Neuronal stem cell (in vitro differentiated cells): Measurements from ENCODE around the gene UBALD2.
"Not testable (repeated sequence)": the region's sequence is repeated elsewhere in the genome, so short reads cannot be mapped to it uniquely, and the experiment has no call there.

ENCODE experiments used
- DNase-seq: peaks from one replicate; pipeline ENCODE4 v3.0.0-alpha.2; 2013; ENCODE audit warnings: low spot score
- H2AFZ ChIP-seq: one replicate; pipeline ENCODE4 v1.6.1; 2013; ENCODE audit warnings: mild to moderate bottlenecking, low read length, inconsistent platforms
- H2AK5ac ChIP-seq: 2 replicates; pipeline ENCODE4 v1.6.1; 2013; ENCODE audit warnings: low read depth, mild to moderate bottlenecking, inconsistent platforms, low read length, moderate library complexity, mixed read lengths
- H2BK120ac ChIP-seq: 2 replicates; pipeline ENCODE4 v1.6.1; 2013; ENCODE audit warnings: low read depth, mild to moderate bottlenecking, inconsistent platforms, low read length, moderate library complexity, mixed read lengths
- H2BK12ac ChIP-seq: one replicate; pipeline ENCODE4 v1.6.1; 2013; ENCODE audit warnings: low read length, inconsistent platforms
- H2BK15ac ChIP-seq: 2 replicates; pipeline ENCODE4 v1.6.1; 2013; ENCODE audit warnings: mild to moderate bottlenecking, low read length, inconsistent platforms, mixed read lengths
- H2BK5ac ChIP-seq: one replicate; pipeline ENCODE4 v1.6.1; 2013; ENCODE audit warnings: inconsistent platforms, mild to moderate bottlenecking, low read length, moderate library complexity
- H3K14ac ChIP-seq: one replicate; pipeline ENCODE4 v1.6.1; 2013; ENCODE audit warnings: low read length, inconsistent platforms
- H3K18ac ChIP-seq: 2 replicates; pipeline ENCODE4 v1.6.1; 2013; ENCODE audit warnings: low read length, inconsistent platforms
- H3K23ac ChIP-seq: 2 replicates; pipeline ENCODE4 v1.6.1; 2013; ENCODE audit warnings: low read depth, mild to moderate bottlenecking, mixed read lengths, low read length, inconsistent platforms; ENCODE audit not compliant: poor library complexity
- H3K27ac ChIP-seq: replicated peaks from 3 replicates; pipeline ENCODE4 v1.5.1; 2013; ENCODE audit warnings: low read length, inconsistent platforms
- H3K27me3 ChIP-seq, 3 experiments: 2 replicates each; pipeline ENCODE4 v1.6.1; 2013; ENCODE audit warnings: low read length in 3 of 3, mild to moderate bottlenecking in 2 of 3, inconsistent platforms in 1 of 3, low read depth in 1 of 3, mixed read lengths in 1 of 3, moderate library complexity in 1 of 3; ENCODE audit not compliant: control insufficient read depth in 3 of 3, insufficient read depth in 3 of 3
- H3K36me3 ChIP-seq, 2 donors: replicated peaks in 1 of 2; 2 replicates each; pipeline ENCODE4 v1.6.1; 2013; ENCODE audit warnings: low read length in 2 of 2; ENCODE audit not compliant: control insufficient read depth in 2 of 2, insufficient read depth in 2 of 2
- H3K4ac ChIP-seq: 2 replicates; pipeline ENCODE4 v1.6.1; 2013; ENCODE audit warnings: inconsistent platforms, mild to moderate bottlenecking, low read length, moderate library complexity
- H3K4me1 ChIP-seq, 2 donors: 1 replicate in 1 of 2; 2 replicates in 1 of 2; pipeline ENCODE4 v1.6.1; 2013; ENCODE audit warnings: low read length in 2 of 2, low read depth in 1 of 2; ENCODE audit not compliant: control insufficient read depth in 2 of 2, insufficient read depth in 1 of 2
- H3K4me2 ChIP-seq: one replicate; pipeline ENCODE4 v1.6.1; 2013; ENCODE audit warnings: mild to moderate bottlenecking, low read length, inconsistent platforms; ENCODE audit not compliant: insufficient read depth, poor library complexity, severe bottlenecking
- H3K4me3 ChIP-seq, 2 donors: 2 replicates each; pipeline ENCODE4 v1.5.1; 2013; ENCODE audit warnings: low read length in 2 of 2, mild to moderate bottlenecking in 2 of 2, inconsistent platforms in 1 of 2, moderate library complexity in 1 of 2
- H3K79me1 ChIP-seq: one replicate; pipeline ENCODE4 v1.6.1; 2013; ENCODE audit warnings: low read depth, mild to moderate bottlenecking, inconsistent platforms, low read length, moderate library complexity
- H3K9ac ChIP-seq: one replicate; pipeline ENCODE4 v1.6.1; 2013; ENCODE audit warnings: mild to moderate bottlenecking, low read depth, low read length, inconsistent platforms; ENCODE audit not compliant: poor library complexity
- H3K9me3 ChIP-seq, 2 donors: replicated peaks in 1 of 2; 2 replicates each; pipeline versions ENCODE3 to v1.6.1; 2013; ENCODE audit warnings: low read length in 2 of 2, mild to moderate bottlenecking in 2 of 2, inconsistent platforms in 1 of 2, low read depth in 1 of 2, mixed read lengths in 1 of 2, moderate library complexity in 1 of 2; ENCODE audit not compliant: control insufficient read depth in 2 of 2, insufficient read depth in 1 of 2
- H4K8ac ChIP-seq: one replicate; pipeline ENCODE4 v1.6.1; 2013; ENCODE audit warnings: low read depth, mild to moderate bottlenecking, inconsistent platforms, low read length, moderate library complexity
- H4K91ac ChIP-seq: one replicate; pipeline ENCODE4 v1.6.1; 2013; ENCODE audit warnings: low read length, low read depth, mild to moderate bottlenecking, inconsistent platforms; ENCODE audit not compliant: poor library complexity
- WGBS, 2 donors: extraction: QIAGEN DNeasy Blood & Tissue Kit; methylation state at CpG; one replicate each; pipeline ENCODE4 v1.1.7; 2013; ENCODE audit warnings: missing lambda C conversion rate in 2 of 2, mixed read lengths in 1 of 2; ENCODE audit not compliant: insufficient read length in 2 of 2, insufficient replicate concordance in 1 of 2; ENCODE audit errors: extremely low coverage in 2 of 2; 5-methylcytosine and 5-hydroxymethylcytosine counted together

The UBALD2 gene

DNA sequence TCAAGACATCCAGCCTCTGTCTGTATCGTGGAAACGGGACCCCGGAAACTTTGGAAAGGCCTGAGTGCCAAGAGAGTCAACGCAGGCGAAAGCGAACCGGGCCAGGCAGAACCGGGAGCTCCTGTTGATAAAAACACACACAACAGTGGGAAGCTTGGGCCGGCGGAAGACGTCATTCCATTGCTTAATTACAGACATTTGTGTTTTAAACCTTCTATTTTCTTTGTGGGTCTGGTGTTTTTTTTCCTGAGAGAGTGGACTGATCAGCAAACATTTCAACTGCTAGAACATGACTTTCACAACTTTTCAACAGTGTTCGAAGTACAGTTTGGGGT, 24.0 kb upstream of the UBALD2 start:
- no peak overlapping the region for H2BK5ac ChIP-seq
- H3K4me2 ChIP-seq, result peak overlapping the region; percentile 91
- peak overlapping the region; percentile 85 for H3K9ac ChIP-seq
- H3K27ac ChIP-seq, result no peak overlapping the region
- peak overlapping the region; percentile 68 to 74 for H3K4me3 ChIP-seq
- peaks cover 0 to 15% (median 0%) of the 10 kb centered on the region in 3 experiments for H3K27me3 ChIP-seq
- no peak overlapping the region for H3K4ac ChIP-seq
- H3K23ac ChIP-seq, result no peak overlapping the region
- no peak overlapping the region for H4K91ac ChIP-seq
- peak overlapping the region; percentile 83 for H4K8ac ChIP-seq
- H2BK120ac ChIP-seq, result no peak overlapping the region
- no peaks in the 10 kb centered on the region for H3K9me3 ChIP-seq
- H3K36me3 ChIP-seq, result no peaks in the 10 kb centered on the region
- H3K4me1 ChIP-seq, result peaks cover 5 to 8% of the 10 kb centered on the region in 2 donors
- no peak overlapping the region for H3K14ac ChIP-seq
- H2BK12ac ChIP-seq, result no peak overlapping the region
- H2AFZ ChIP-seq, result peak overlapping the region; percentile 88
- peak overlapping the region; percentile 15 for H2AK5ac ChIP-seq
- peak overlapping the region; percentile 54 for H2BK15ac ChIP-seq
- H3K18ac ChIP-seq, result peak overlapping the region; percentile 93
- no peaks in the 10 kb centered on the region for H3K79me1 ChIP-seq
- no peak for DNase-seq
- no CpG with 5 or more reads among the region's 12 CpGs for WGBS, 2 donors

DNA sequence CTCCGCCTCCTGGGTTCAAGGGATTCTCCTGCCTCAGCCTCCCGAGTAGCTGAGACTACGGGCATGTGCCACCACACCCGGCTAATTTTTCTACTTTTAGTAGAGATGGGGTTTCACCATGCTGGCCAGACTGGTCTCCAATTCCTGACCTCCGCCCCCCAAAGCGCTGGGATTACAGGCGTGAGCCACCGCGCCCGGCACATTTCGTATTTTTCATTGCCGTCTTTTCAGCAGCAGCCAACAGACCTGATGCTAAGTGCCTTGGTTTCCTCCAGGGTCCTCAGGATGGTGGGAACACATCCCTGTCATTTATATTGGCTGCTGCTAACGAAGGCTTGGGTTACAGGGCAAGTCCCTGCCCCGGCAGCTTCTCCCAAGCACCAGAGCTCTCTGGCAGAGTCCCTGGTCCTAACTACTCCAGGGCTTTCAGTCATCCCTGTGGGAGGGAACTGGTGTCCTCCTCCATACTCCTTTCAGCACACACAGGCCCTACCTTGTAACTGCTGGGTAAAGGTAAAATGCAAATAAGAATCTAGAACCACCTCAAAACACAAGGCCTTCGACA, 23.4 kb upstream of the UBALD2 start:
- Histone ChIP-seq H3K4me3 (peak overlapping the region in 1 of 2 donors; percentile 68), H2BK120ac (no peak overlapping the region), H2AFZ (no peak overlapping the region), H3K4ac (no peak overlapping the region), H4K91ac (no peak overlapping the region), H3K9ac (no peak overlapping the region), H3K4me1 (peaks cover 11 to 14% of the 10 kb centered on the region in 2 donors), H3K79me1 (no peaks in the 10 kb centered on the region), H4K8ac (no peak overlapping the region), H2BK5ac (no peak overlapping the region), H3K23ac (no peak overlapping the region), H3K36me3 (no peaks in the 10 kb centered on the region), H3K4me2 (no peak overlapping the region), H3K18ac (no peak overlapping the region), H2BK12ac (no peak overlapping the region), H2BK15ac (no peak overlapping the region), H3K27me3 (peaks cover 0 to 15% (median 0%) of the 10 kb centered on the region in 3 experiments), H3K27ac (no peak overlapping the region), H3K9me3 (no peaks in the 10 kb centered on the region), H2AK5ac (no peak overlapping the region), H3K14ac (no peak overlapping the region)
- WGBS, 2 donors, result no CpG with 5 or more reads among the region's 15 CpGs
- DNase-seq, result no peak

DNA sequence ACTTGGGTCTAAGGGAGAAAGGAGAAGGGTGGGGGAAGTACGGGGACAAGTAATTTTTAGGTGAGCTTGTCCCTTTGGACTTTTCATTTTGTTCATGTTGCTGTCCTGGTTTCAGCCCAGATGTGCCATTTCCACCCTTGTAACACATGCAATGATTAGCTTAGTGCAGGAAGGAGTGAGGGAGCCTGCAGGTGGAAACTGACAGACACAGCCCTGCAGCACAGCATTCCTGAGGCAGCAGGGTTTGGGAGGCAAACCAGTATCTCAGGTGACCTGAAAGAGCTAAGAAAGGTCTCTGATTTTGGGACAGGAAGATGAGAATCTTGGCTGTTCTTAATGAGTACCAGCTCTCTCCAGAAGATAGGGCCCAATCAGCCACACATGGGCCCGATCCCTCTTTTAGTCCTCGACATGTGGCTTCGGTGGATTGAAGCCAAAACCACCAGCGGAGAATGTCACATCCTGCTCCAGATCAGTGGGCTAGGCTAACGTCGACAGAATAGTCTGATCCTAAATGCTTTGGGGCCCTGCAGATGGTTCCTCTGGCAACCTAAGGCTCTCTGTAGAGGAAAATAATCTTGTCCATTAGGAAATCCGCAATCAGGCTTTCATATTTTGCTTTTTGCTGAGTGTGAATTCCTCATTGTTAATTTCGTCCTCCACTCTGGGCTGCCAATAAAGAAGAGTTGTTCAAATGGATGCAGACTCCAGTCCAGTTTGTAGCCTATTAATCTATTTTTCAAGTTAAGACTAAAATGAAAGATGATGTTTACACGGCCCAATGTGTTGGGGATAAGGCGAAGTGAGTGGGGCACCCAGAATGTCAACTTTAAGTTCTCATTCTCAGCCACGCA, 21.1 kb upstream of the UBALD2 start:
- H3K4me1 ChIP-seq, result peaks cover 11 to 14% of the 10 kb centered on the region in 2 donors
- no peaks in the 10 kb centered on the region for H3K9me3 ChIP-seq
- H3K18ac ChIP-seq, result no peak overlapping the region
- no peak for DNase-seq
- no peaks in the 10 kb centered on the region for H3K79me1 ChIP-seq
- H4K8ac ChIP-seq, result no peak overlapping the region
- no peak overlapping the region for H2BK5ac ChIP-seq
- no peak overlapping the region for H2BK15ac ChIP-seq
- no CpG with 5 or more reads among the region's 12 CpGs for WGBS, 2 donors
- H3K4ac ChIP-seq, result no peak overlapping the region
- H3K4me2 ChIP-seq, result no peak overlapping the region
- H2BK12ac ChIP-seq, result no peak overlapping the region
- peak overlapping the region; percentile 30 for H2AFZ ChIP-seq
- no peak overlapping the region for H3K14ac ChIP-seq
- no peak overlapping the region for H4K91ac ChIP-seq
- no peak overlapping the region for H3K4me3 ChIP-seq
- no peaks in the 10 kb centered on the region for H3K36me3 ChIP-seq
- no peak overlapping the region for H2AK5ac ChIP-seq
- no peak overlapping the region for H2BK120ac ChIP-seq
- no peak overlapping the region for H3K9ac ChIP-seq
- no peak overlapping the region for H3K27ac ChIP-seq
- peaks cover 0 to 11% (median 0%) of the 10 kb centered on the region in 3 experiments for H3K27me3 ChIP-seq
- H3K23ac ChIP-seq, result no peak overlapping the region

DNA sequence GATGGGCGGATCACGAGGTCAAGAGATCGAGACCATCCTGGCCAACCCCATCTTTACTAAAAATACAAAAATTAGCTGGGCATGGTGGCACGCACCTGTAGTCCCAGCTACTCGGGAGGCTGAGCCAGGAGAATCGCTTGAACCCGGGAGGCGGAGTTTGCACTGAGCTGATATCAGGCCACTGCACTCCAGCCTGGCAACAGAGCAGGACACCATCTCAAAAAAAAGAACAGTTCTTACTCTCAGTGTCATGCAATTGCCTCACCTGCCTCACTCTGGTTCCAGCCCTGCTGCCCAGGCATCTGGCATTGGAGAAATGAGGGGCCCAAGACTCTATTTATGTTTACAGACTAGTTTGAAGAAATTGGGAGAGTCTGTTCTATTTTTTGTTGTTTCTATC, 20.4 kb upstream of the UBALD2 start:
- WGBS, 2 donors, result no CpG with 5 or more reads among the region's 8 CpGs
- DNase-seq, H2BK5ac ChIP-seq, H3K4me2 ChIP-seq, H3K27me3 ChIP-seq, H3K4me3 ChIP-seq, H3K23ac ChIP-seq, H3K36me3 ChIP-seq, H2AFZ ChIP-seq, H2BK120ac ChIP-seq, H3K27ac ChIP-seq, H3K9me3 ChIP-seq, H3K14ac ChIP-seq, H3K79me1 ChIP-seq, H4K8ac ChIP-seq, H2BK15ac ChIP-seq, H3K4ac ChIP-seq, H3K18ac ChIP-seq, H2BK12ac ChIP-seq, H2AK5ac ChIP-seq, H3K9ac ChIP-seq, H4K91ac ChIP-seq: not testable (repeated sequence)
- peaks cover 11 to 12% of the 10 kb centered on the region in 2 donors for H3K4me1 ChIP-seq
